Muscle of leg (tissue), 11 donors: ENCODE data around the gene SHANK1. TPM values are rescaled to one million over a fixed set of nuclear protein-coding genes. Genes with fewer than 3 reads are reported as not detected.

Source experiments
- DNase-seq: peaks from one replicate; pipeline ENCODE4 v3.0.0; 2013
- H3K27ac ChIP-seq: one replicate; pipeline ENCODE4 v1.5.1; 2013; ENCODE audit warnings: mild to moderate bottlenecking, low read length, control low read depth
- H3K27me3 ChIP-seq: one replicate; pipeline ENCODE4 v1.6.1; 2013; ENCODE audit warnings: low read length; ENCODE audit not compliant: control insufficient read depth, insufficient read depth
- H3K36me3 ChIP-seq: one replicate; pipeline ENCODE4 v1.6.1; 2013; ENCODE audit warnings: low read length; ENCODE audit not compliant: control insufficient read depth, insufficient read depth
- H3K4me1 ChIP-seq: one replicate; pipeline ENCODE4 v1.6.1; 2013; ENCODE audit warnings: low read length; ENCODE audit not compliant: control insufficient read depth, insufficient read depth
- H3K4me3 ChIP-seq: one replicate; pipeline ENCODE4 v1.5.1; 2013; ENCODE audit warnings: low read length, control low read depth
- H3K9me3 ChIP-seq: replicated peaks from 2 replicates; pipeline ENCODE4 v1.6.1; 2013; ENCODE audit warnings: low read depth, low read length; ENCODE audit not compliant: control insufficient read depth
- WGBS: methylation state at CpG from one replicate; pipeline ENCODE4 v1.1.5; 2013; ENCODE audit warnings: missing lambda C conversion rate; ENCODE audit not compliant: insufficient coverage; 5-methylcytosine and 5-hydroxymethylcytosine counted together
- polyA plus RNA-seq, 8 donors: library from polyadenylated mRNA; unstranded; fragments of 120-200 nt; gene quantifications; one replicate each; pipeline versions ENCODE4 v1.2.1 to v1.2.3, GENCODE V29; 2013; ENCODE audit warnings: inconsistent platforms in 1 of 8, low replicate concordance in 1 of 8; ENCODE audit not compliant: insufficient read length in 8 of 8, insufficient read depth in 1 of 8
- total RNA-seq: library from RNA; stranded (reverse); fragments of 120-200 nt; gene quantifications from one replicate; pipeline ENCODE4 v1.2.4, GENCODE V29; 2013

The SHANK1 gene
- total and polyA plus RNA-seq, 9 donors, result 12.1 to 37.4 (median 23.2) TPM

GRCh38 chr19:50662651-50663481 is 56.7 kb downstream of the SHANK1 start:
- 45% methylated on average over 13 of the region's 16 CpGs for WGBS
- peaks cover 4% of the 10 kb centered on the region for H3K4me1 ChIP-seq

GRCh38 chr19:50661766-50662650 is 57.6 kb downstream of the SHANK1 start:
- Histone ChIP-seq H3K4me3 (no peak overlapping the region), H3K9me3 (no peaks in the 10 kb centered on the region), H3K27ac (no peak overlapping the region), H3K36me3 (no peaks in the 10 kb centered on the region), H3K4me1 (peaks cover 4% of the 10 kb centered on the region), H3K27me3 (peaks cover 78% of the 10 kb centered on the region)
- no peak for DNase-seq
- 57% methylated on average over 48 of the region's 49 CpGs for WGBS

More at GRCh38 chr19:50662651-50663481, 56.7 kb downstream of the SHANK1 start:
- no peak overlapping the region for H3K27ac ChIP-seq
- no peak for DNase-seq
- no peaks in the 10 kb centered on the region for H3K9me3 ChIP-seq
- peaks cover 81% of the 10 kb centered on the region for H3K27me3 ChIP-seq
- H3K4me3 ChIP-seq, result no peak overlapping the region
- no peaks in the 10 kb centered on the region for H3K36me3 ChIP-seq

- Histone ChIP-seq H3K27ac (no peak overlapping the region), H3K36me3 (no peaks in the 10 kb centered on the region), H3K4me1 (peaks cover 4% of the 10 kb centered on the region), H3K4me3 (no peak overlapping the region), H3K9me3 (no peaks in the 10 kb centered on the region), H3K27me3 (peaks cover 72% of the 10 kb centered on the region)
- DNase-seq, result no peak
- 71% methylated on average over 10 of the region's 10 CpGs for WGBS
These were observed 58.6 kb downstream of the SHANK1 start for GRCh38 chr19:50661023-50661422.

- DNase-seq, result no peak
- H3K27ac ChIP-seq, result no peak overlapping the region
- no peaks in the 10 kb centered on the region for H3K36me3 ChIP-seq
- no peak overlapping the region for H3K4me3 ChIP-seq
- 9% methylated on average over 5 of the region's 6 CpGs for WGBS
- H3K27me3 ChIP-seq, result peaks cover 67% of the 10 kb centered on the region
- H3K4me1 ChIP-seq, result peaks cover 4% of the 10 kb centered on the region
- H3K9me3 ChIP-seq, result no peaks in the 10 kb centered on the region
These were observed 59.6 kb downstream of the SHANK1 start for GRCh38 chr19:50660088-50660366.

GRCh38 chr19:50659318-50660087 is 60.1 kb downstream of the SHANK1 start:
- Histone ChIP-seq H3K27me3 (peaks cover 61% of the 10 kb centered on the region), H3K36me3 (no peaks in the 10 kb centered on the region), H3K4me1 (peaks cover 4% of the 10 kb centered on the region), H3K4me3 (no peak overlapping the region), H3K9me3 (no peaks in the 10 kb centered on the region), H3K27ac (no peak overlapping the region)
- no peak for DNase-seq
- WGBS, result no CpG with 5 or more reads among the region's 37 CpGs

GRCh38 chr19:50658441-50659317 is 60.9 kb downstream of the SHANK1 start:
- WGBS, result under 1% methylated on average over 58 of the region's 67 CpGs
- DNase-seq, result peak; percentile 74
- H3K36me3 ChIP-seq, result no peaks in the 10 kb centered on the region
- peaks cover 4% of the 10 kb centered on the region for H3K4me1 ChIP-seq
- H3K27ac ChIP-seq, result peak overlapping the region; percentile 82
- H3K4me3 ChIP-seq, result peak overlapping the region; percentile 35
- no peaks in the 10 kb centered on the region for H3K9me3 ChIP-seq
- peaks cover 57% of the 10 kb centered on the region for H3K27me3 ChIP-seq

- Histone ChIP-seq H3K4me3 (peak overlapping the region; percentile 32), H3K27ac (peak overlapping the region; percentile 56), H3K4me1 (peaks cover 4% of the 10 kb centered on the region), H3K36me3 (no peaks in the 10 kb centered on the region), H3K9me3 (no peaks in the 10 kb centered on the region), H3K27me3 (peaks cover 50% of the 10 kb centered on the region)
- 1% methylated on average over 35 of the region's 38 CpGs for WGBS
- peak; percentile 92 for DNase-seq
These were observed 61.7 kb downstream of the SHANK1 start for GRCh38 chr19:50657712-50658440.

- H3K4me3 ChIP-seq, result no peak overlapping the region
- H3K27ac ChIP-seq, result no peak overlapping the region
- WGBS, result 53% methylated on average over 2 of the region's 6 CpGs
- peaks cover 4% of the 10 kb centered on the region for H3K4me1 ChIP-seq
- H3K36me3 ChIP-seq, result no peaks in the 10 kb centered on the region
- no peak for DNase-seq
- H3K27me3 ChIP-seq, result peaks cover 50% of the 10 kb centered on the region
- no peaks in the 10 kb centered on the region for H3K9me3 ChIP-seq
These were observed 62.4 kb downstream of the SHANK1 start for GRCh38 chr19:50657222-50657669.

- Histone ChIP-seq H3K4me3 (no peak overlapping the region), H3K27ac (no peak overlapping the region), H3K27me3 (peaks cover 29% of the 10 kb centered on the region), H3K9me3 (no peaks in the 10 kb centered on the region), H3K4me1 (peaks cover 4% of the 10 kb centered on the region), H3K36me3 (no peaks in the 10 kb centered on the region)
- no peak for DNase-seq
These were observed 64.7 kb downstream of the SHANK1 start for GRCh38 chr19:50654882-50655281.
